WTC11 (cell line): ENCODE data around the gene RBM19. TPM values are rescaled to one million over a fixed set of nuclear protein-coding genes. Genes with fewer than 3 reads are reported as not detected.

Experiments
- ATAC-seq: fragments of 200-7000 bp; cut with Tn5 transposase; 2 replicates; pipeline ENCODE4 v1.10.0; 2021; ENCODE audit warnings: mild to moderate bottlenecking, moderate library complexity
- CTCF ChIA-PET: fragments of 300-600 bp; sonication (Branson Sonifier 250); formaldehyde crosslinking; loops from one replicate; lab custom pipeline; 2021; ENCODE audit warnings: antibody characterized with exemption; lab: Charles Lee
- POLR2A ChIA-PET: fragments of 350-600 bp; sonication (Branson Sonifier 250); formaldehyde crosslinking; loops from one replicate; lab custom pipeline; 2021; ENCODE audit warnings: antibody characterized with exemption; lab: Charles Lee
- DNase-seq: peaks from one replicate; pipeline ENCODE4 v3.0.0; 2021; ENCODE audit warnings: low spot score
- H3K27ac Mint-ChIP-seq: 2 replicates; pipeline ENCODE4 v1.8.0; 2021; ENCODE audit warnings: mixed read lengths
- H3K27me3 Mint-ChIP-seq: 2 replicates; pipeline ENCODE4 v1.8.0; 2021; ENCODE audit warnings: low read depth, mild to moderate bottlenecking, moderate library complexity, mixed read lengths
- H3K36me3 Mint-ChIP-seq: 2 replicates; pipeline ENCODE4 v1.8.0; 2021; ENCODE audit warnings: mixed read lengths
- H3K4me1 Mint-ChIP-seq: 2 replicates; pipeline ENCODE4 v1.8.0; 2022; ENCODE audit warnings: mixed read lengths
- H3K4me3 Mint-ChIP-seq: 2 replicates; pipeline ENCODE4 v1.8.0; 2021; ENCODE audit warnings: mild to moderate bottlenecking, moderate library complexity, mixed read lengths
- H3K9me3 Mint-ChIP-seq: 2 replicates; pipeline ENCODE4 v1.8.0; 2021; ENCODE audit warnings: mixed read lengths
- ATF1 ChIP-seq: sonication (generic); formaldehyde crosslinking; IDR thresholded peaks from 2 replicates; pipeline ENCODE4 v1.8.1; 2023; ENCODE audit warnings: mild to moderate bottlenecking, moderate library complexity, missing genetic modification reagents
- CBFB ChIP-seq: sonication (generic); formaldehyde crosslinking; IDR thresholded peaks from 2 replicates; pipeline ENCODE4 v1.8.1; 2022; ENCODE audit warnings: mild to moderate bottlenecking, low read depth, missing genetic modification reagents
- KAT7 ChIP-seq: sonication (generic); formaldehyde crosslinking; IDR thresholded peaks from 2 replicates; pipeline ENCODE4 v1.8.1; 2023; ENCODE audit warnings: missing genetic modification reagents, mild to moderate bottlenecking, borderline replicate concordance
- OVOL2 ChIP-seq: fragments of 250-450 bp; sonication (Bioruptor Pico); IDR thresholded peaks from 2 replicates; pipeline ENCODE4 v1.9.0; 2021; ENCODE audit warnings: mild to moderate bottlenecking, borderline replicate concordance
- RORB ChIP-seq: fragments of 250-450 bp; sonication (Bioruptor Pico); IDR thresholded peaks from 2 replicates; pipeline ENCODE4 v1.9.0; 2021; ENCODE audit warnings: mild to moderate bottlenecking
- SMAD4 ChIP-seq: sonication (generic); formaldehyde crosslinking; IDR thresholded peaks from 2 replicates; pipeline ENCODE4 v1.8.0; 2022; ENCODE audit warnings: mild to moderate bottlenecking, missing genetic modification reagents
- SOX15 ChIP-seq: fragments of 250-450 bp; sonication (Bioruptor Pico); IDR thresholded peaks from 2 replicates; pipeline ENCODE4 v1.9.0; 2021; ENCODE audit warnings: mild to moderate bottlenecking
- TEAD4 ChIP-seq: sonication (generic); formaldehyde crosslinking; IDR thresholded peaks from 2 replicates; pipeline ENCODE4 v1.8.0; 2022; ENCODE audit warnings: mild to moderate bottlenecking, missing genetic modification reagents
- ZNF232 ChIP-seq: sonication (generic); formaldehyde crosslinking; IDR thresholded peaks from 2 replicates; pipeline ENCODE4 v1.8.0; 2022; ENCODE audit warnings: mild to moderate bottlenecking, missing genetic modification reagents
- ZNF317 ChIP-seq: sonication (generic); formaldehyde crosslinking; IDR thresholded peaks from 2 replicates; pipeline ENCODE4 v1.8.1; 2023; ENCODE audit warnings: low read depth, mild to moderate bottlenecking, moderate library complexity, missing genetic modification reagents, borderline replicate concordance
- ZNF423 ChIP-seq: fragments of 250-450 bp; sonication (Bioruptor Pico); IDR thresholded peaks from 2 replicates; pipeline ENCODE4 v2.1.2; 2022; ENCODE audit warnings: mild to moderate bottlenecking, moderate library complexity
- ZNF671 ChIP-seq: fragments of 250-450 bp; sonication (Bioruptor Pico); IDR thresholded peaks from 2 replicates; pipeline ENCODE4 v1.8.0; 2021; ENCODE audit warnings: mild to moderate bottlenecking
- total RNA-seq: library from RNA; stranded (reverse); gene quantifications from 3 replicates; pipeline ENCODE4 v1.2.3, GENCODE V29; 2021
- TF ChIP-seq, protein P1 (sequence below): sonication (generic); formaldehyde crosslinking; IDR thresholded peaks from 2 replicates; pipeline ENCODE4 v1.8.0; 2022; ENCODE audit warnings: mild to moderate bottlenecking, missing genetic modification reagents
- TF ChIP-seq, protein P2 (sequence below): sonication (generic); formaldehyde crosslinking; IDR thresholded peaks from 2 replicates; pipeline ENCODE4 v1.8.0; 2023; ENCODE audit warnings: missing genetic modification reagents
- TF ChIP-seq, protein P3 (sequence below): sonication (generic); formaldehyde crosslinking; IDR thresholded peaks from 2 replicates; pipeline ENCODE4 v1.8.0; 2022; ENCODE audit warnings: mild to moderate bottlenecking, missing genetic modification reagents
- TF ChIP-seq, protein P4 (sequence below): sonication (generic); formaldehyde crosslinking; IDR thresholded peaks from 2 replicates; pipeline ENCODE4 v1.8.1; 2023; ENCODE audit warnings: mild to moderate bottlenecking, missing genetic modification reagents, moderate library complexity
- TF ChIP-seq, protein P5 (sequence below): sonication (generic); formaldehyde crosslinking; IDR thresholded peaks from 2 replicates; pipeline ENCODE4 v1.8.1; 2023; ENCODE audit warnings: mild to moderate bottlenecking, moderate library complexity, missing genetic modification reagents

The RBM19 gene
- total RNA-seq, 1 experiment from 2014 or later = 60.1 TPM

GRCh38 chr12:113900716-113901115 is 65.4 kb downstream of the RBM19 start:
- no peak for ATAC-seq
- POLR2A ChIA-PET = no interaction called here
- no peaks in the 10 kb centered on the region; the same call in none of the 2 replicates for H3K36me3 Mint-ChIP-seq
- no peak overlapping the region for H3K4me3 Mint-ChIP-seq
- H3K27ac Mint-ChIP-seq = no peak overlapping the region
- H3K9me3 Mint-ChIP-seq = no peaks in the 10 kb centered on the region
- no peak for TF ChIP-seq TEAD4 (CRISPR knock-in tag)
- TF ChIP-seq, protein P1, sequence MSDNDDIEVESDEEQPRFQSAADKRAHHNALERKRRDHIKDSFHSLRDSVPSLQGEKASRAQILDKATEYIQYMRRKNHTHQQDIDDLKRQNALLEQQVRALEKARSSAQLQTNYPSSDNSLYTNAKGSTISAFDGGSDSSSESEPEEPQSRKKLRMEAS = no peak
- TF ChIP-seq SMAD4 = no peak
- no peak for TF ChIP-seq CBFB (CRISPR knock-in tag)
- no peak for TF ChIP-seq ATF1 (CRISPR knock-in tag)
- peaks cover 17% of the 10 kb centered on the region for H3K4me1 Mint-ChIP-seq
- H3K27me3 Mint-ChIP-seq = no peaks in the 10 kb centered on the region
- no peak for DNase-seq
- CTCF ChIA-PET = interaction anchor here (1.4 kb wide), 1 partner anchor 12 kb away, joined by 3 read pairs; no protein-coding TSS in a partner anchor

DNA sequence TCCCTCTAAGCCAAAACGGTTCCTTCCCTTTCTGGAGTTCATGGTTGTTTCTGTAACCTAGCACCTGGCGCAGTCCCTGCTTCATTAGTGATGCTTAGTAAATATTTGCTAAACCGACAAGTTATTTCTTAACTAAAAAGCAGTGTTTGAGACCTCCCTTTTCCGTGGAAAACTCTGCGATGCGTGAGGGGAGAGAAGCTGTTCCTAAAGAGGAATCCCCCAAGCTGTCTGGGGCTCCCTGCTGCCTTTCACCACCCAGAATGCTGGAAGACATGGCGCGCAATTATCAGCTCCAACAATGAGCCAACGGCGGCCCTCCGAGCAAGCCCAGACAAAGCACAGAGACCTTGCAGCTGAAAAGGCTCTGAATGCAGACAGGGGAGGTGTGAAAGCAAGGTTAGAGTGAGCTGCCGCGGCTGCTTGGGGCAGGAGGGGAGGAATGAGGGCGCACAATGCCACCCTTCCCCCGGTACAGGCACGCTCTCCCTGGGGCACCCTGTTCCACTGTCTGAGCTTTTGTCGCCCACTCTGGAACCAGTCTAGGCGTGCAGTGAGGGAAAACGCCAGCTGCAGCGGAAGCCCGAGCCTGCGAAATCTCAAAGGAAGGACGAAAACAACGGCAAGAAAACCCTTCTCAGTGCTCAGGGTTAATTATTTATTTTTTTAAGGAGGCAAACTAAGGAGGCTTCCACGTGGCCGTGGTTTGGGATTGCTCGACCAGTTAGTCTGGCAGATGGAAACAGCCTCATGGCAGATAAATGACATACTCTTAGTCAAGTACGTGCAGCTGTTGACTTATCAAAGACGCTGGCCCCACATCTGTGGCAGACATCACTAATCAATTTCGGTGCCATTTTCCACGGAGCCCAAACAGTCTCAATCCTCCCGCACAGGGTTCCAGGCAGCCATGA is 66.3 kb downstream of the RBM19 start:
- Mint-ChIP-seq H3K9me3 (no peaks in the 10 kb centered on the region), H3K4me1 (peaks cover 17% of the 10 kb centered on the region), H3K27ac (peak overlapping the region; percentile 78), H3K27me3 (no peaks in the 10 kb centered on the region), H3K36me3 (no peaks in the 10 kb centered on the region; the same call in 1 of the 2 replicates), H3K4me3 (no peak overlapping the region)
- TF ChIP-seq CBFB (CRISPR knock-in tag) (no peak), SMAD4 (no peak), SOX15 (no peak)
- TF ChIP-seq, protein P2, sequence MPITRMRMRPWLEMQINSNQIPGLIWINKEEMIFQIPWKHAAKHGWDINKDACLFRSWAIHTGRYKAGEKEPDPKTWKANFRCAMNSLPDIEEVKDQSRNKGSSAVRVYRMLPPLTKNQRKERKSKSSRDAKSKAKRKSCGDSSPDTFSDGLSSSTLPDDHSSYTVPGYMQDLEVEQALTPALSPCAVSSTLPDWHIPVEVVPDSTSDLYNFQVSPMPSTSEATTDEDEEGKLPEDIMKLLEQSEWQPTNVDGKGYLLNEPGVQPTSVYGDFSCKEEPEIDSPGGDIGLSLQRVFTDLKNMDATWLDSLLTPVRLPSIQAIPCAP (CRISPR knock-in tag) = no peak
- TF ChIP-seq, protein P3, sequence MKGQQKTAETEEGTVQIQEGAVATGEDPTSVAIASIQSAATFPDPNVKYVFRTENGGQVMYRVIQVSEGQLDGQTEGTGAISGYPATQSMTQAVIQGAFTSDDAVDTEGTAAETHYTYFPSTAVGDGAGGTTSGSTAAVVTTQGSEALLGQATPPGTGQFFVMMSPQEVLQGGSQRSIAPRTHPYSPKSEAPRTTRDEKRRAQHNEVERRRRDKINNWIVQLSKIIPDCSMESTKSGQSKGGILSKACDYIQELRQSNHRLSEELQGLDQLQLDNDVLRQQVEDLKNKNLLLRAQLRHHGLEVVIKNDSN (CRISPR knock-in tag) = no peak
- TF ChIP-seq, protein P4, sequence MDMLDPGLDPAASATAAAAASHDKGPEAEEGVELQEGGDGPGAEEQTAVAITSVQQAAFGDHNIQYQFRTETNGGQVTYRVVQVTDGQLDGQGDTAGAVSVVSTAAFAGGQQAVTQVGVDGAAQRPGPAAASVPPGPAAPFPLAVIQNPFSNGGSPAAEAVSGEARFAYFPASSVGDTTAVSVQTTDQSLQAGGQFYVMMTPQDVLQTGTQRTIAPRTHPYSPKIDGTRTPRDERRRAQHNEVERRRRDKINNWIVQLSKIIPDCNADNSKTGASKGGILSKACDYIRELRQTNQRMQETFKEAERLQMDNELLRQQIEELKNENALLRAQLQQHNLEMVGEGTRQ (CRISPR knock-in tag) = no peak
- DNase-seq (no peak), ATAC-seq (peak; percentile 70)
- ChIA-PET CTCF (interaction anchor here (1.0 to 1.6 kb wide), 5 partner anchors 13 to 438 kb away, joined by 3 to 5 read pairs (median 3); no protein-coding TSS in a partner anchor), POLR2A (no interaction called here)

GRCh38 chr12:113899042-113899560 is 67.0 kb downstream of the RBM19 start:
- ATAC-seq (no peak), DNase-seq (no peak)
- Mint-ChIP-seq H3K4me3 (no peak overlapping the region), H3K36me3 (no peaks in the 10 kb centered on the region; the same call in 1 of the 2 replicates), H3K27ac (peak overlapping the region; percentile 78), H3K27me3 (no peaks in the 10 kb centered on the region), H3K4me1 (peaks cover 17% of the 10 kb centered on the region), H3K9me3 (no peaks in the 10 kb centered on the region)
- ChIA-PET POLR2A (no interaction called here), CTCF (interaction anchor here (1.0 to 1.6 kb wide), 4 partner anchors 14 to 438 kb away, joined by 3 to 5 read pairs (median 4); no protein-coding TSS in a partner anchor)
- TF ChIP-seq ZNF671 = no peak
- TF ChIP-seq ZNF317 (CRISPR knock-in tag) = no peak
- no peak for TF ChIP-seq OVOL2 (CRISPR knock-in tag)
- TF ChIP-seq, protein P5, sequence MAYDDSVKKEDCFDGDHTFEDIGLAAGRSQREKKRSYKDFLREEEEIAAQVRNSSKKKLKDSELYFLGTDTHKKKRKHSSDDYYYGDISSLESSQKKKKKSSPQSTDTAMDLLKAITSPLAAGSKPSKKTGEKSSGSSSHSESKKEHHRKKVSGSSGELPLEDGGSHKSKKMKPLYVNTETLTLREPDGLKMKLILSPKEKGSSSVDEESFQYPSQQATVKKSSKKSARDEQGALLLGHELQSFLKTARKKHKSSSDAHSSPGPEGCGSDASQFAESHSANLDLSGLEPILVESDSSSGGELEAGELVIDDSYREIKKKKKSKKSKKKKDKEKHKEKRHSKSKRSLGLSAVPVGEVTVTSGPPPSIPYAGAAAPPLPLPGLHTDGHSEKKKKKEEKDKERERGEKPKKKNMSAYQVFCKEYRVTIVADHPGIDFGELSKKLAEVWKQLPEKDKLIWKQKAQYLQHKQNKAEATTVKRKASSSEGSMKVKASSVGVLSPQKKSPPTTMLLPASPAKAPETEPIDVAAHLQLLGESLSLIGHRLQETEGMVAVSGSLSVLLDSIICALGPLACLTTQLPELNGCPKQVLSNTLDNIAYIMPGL (CRISPR knock-in tag) = no peak
- TF ChIP-seq ZNF232 (CRISPR knock-in tag) = no peak
- no peak for TF ChIP-seq ZNF423
- TF ChIP-seq, protein P4 (CRISPR knock-in tag) = no peak
- TF ChIP-seq RORB = no peak
- no peak for TF ChIP-seq KAT7
- TF ChIP-seq, all 79 proteins: peak for 0
